GM21723 (cell line): Measurements from ENCODE around the gene ZNF483.
"Not testable (repeated sequence)": the region's sequence is repeated elsewhere in the genome, so short reads cannot be mapped to it uniquely, and the experiment has no call there.

ENCODE experiments used
- ATAC-seq: cut with Tn5 transposase; IDR thresholded peaks from one replicate; pipeline ENCODE4 v1.9.1; 2021; ENCODE audit warnings: mild to moderate bottlenecking, moderate library complexity; ENCODE audit not compliant: unreplicated experiment

Gene ZNF483

GRCh38 chr9:111605041-111605559 is 80.1 kb downstream of the ZNF483 start:
- ATAC-seq, result no peak

- no peak for ATAC-seq
These were observed 85.2 kb downstream of the ZNF483 start for GRCh38 chr9:111610149-111610548.

GRCh38 chr9:111610845-111611244 is 85.9 kb downstream of the ZNF483 start:
- ATAC-seq, result no peak

GRCh38 chr9:111613436-111614040 is 88.6 kb downstream of the ZNF483 start:
- no peak for ATAC-seq

- no peak for ATAC-seq
These were observed 90.9 kb downstream of the ZNF483 start for GRCh38 chr9:111615928-111616327.

GRCh38 chr9:111617349-111617748 is 92.4 kb downstream of the ZNF483 start:
- ATAC-seq, result not testable (repeated sequence)

GRCh38 chr9:111621895-111622480 is 97.0 kb downstream of the ZNF483 start:
- peak; percentile 59 for ATAC-seq

GRCh38 chr9:111622626-111623025 is 97.6 kb downstream of the ZNF483 start:
- no peak for ATAC-seq
